ENCODE results near the gene ZNF283. TPM values are rescaled to one million over a fixed set of nuclear protein-coding genes. Genes with fewer than 3 reads are reported as not detected.
"Not testable (repeated sequence)": the region's sequence is repeated elsewhere in the genome, so short reads cannot be mapped to it uniquely, and the experiment has no call there.

ZNF283 gene
- total RNA-seq, 1 donor = 29.8 TPM

DNA sequence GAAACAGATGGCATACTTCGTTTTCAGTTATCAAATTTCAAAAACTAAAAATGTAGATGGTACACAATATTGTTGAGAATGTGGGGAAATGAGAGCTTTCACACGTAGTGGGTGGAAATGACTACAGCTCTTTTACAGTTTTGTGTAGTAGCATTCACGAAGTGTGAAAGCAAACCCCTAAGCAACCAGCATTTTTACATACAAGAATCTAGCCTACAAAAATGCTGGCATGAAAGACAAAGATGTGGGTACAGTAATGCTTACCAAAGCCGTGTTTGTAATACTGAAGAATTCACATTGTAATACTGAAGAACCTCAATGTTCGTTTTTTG lies 6.3 kb upstream of the ZNF283 start:
- no peak for DNase-seq (ENCODE audit: low read depth)
- peak overlapping the region; percentile 58 for H3K4me3 ChIP-seq (ENCODE audit: low read depth, low read length)
- TF ChIP-seq, protein P1, sequence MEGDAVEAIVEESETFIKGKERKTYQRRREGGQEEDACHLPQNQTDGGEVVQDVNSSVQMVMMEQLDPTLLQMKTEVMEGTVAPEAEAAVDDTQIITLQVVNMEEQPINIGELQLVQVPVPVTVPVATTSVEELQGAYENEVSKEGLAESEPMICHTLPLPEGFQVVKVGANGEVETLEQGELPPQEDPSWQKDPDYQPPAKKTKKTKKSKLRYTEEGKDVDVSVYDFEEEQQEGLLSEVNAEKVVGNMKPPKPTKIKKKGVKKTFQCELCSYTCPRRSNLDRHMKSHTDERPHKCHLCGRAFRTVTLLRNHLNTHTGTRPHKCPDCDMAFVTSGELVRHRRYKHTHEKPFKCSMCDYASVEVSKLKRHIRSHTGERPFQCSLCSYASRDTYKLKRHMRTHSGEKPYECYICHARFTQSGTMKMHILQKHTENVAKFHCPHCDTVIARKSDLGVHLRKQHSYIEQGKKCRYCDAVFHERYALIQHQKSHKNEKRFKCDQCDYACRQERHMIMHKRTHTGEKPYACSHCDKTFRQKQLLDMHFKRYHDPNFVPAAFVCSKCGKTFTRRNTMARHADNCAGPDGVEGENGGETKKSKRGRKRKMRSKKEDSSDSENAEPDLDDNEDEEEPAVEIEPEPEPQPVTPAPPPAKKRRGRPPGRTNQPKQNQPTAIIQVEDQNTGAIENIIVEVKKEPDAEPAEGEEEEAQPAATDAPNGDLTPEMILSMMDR (IDR thresholded peaks at IDR 0.05; ENCODE audit: insufficient read depth, low read depth, low read length) = no peak

DNA sequence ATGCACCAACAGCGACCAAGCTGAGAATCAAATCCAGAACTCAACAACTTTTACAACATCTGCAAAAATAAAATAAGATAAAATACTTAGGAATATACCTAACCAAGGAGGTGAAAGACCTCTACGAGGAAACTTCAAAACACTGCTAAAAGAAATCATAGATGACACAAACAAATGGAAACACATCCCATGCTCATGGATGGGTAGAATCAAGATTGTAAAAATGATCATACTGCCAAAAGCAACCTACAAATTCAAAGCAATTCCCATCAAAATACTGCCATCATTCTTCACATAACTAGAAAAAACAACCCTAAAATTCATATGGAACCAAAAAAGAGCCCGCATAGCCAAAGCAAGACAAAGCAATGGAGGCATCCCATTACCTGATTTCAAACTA lies 3.3 kb upstream of the ZNF283 start:
- not testable (repeated sequence) for H3K4me3 ChIP-seq (ENCODE audit: low read depth, low read length); DNase-seq (ENCODE audit: low read depth)

DNA sequence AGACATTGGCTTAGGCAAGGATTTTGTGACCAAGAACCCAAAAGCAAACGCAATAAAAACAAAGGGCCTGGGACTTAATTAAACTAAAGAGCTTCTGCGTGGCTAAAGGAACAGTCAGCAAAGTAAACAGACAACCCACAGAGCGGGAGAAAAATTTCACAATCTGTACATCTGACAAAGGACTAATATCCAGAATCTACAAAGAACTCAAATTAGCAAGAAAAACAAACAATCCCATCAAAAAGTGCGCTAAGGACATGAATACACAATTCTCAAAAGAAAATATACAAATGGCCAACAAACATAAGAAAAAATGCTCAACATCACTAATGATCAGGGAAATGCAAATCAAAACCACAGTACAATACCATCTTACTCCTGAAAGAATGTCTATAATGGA lies 2.5 kb upstream of the ZNF283 start:
- H3K4me3 ChIP-seq (ENCODE audit: low read depth, low read length) = not testable (repeated sequence)
- peak; percentile 3 for DNase-seq (ENCODE audit: low read depth)

DNA sequence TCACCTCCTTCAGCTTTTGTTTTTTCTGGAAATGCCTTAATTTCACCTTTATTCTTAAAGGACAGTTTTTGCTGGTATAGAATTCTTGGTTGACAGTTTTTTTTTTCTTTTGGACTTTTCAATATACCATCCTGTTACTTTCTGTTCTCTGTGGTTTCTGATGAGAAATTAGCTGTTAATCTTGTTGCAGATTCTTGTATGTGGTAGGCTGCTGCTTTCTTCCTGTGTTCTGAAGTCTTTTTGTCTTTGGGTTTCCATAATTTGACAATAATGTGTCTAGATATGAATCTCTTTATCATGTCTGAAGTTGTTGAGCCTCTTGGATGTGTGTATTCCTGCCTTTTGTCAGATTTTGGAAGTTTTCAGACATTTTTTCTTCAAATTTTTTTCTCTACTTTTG lies 12.0 kb downstream of the ZNF283 start:
- TF ChIP-seq, protein P1 (IDR thresholded peaks at IDR 0.05; ENCODE audit: insufficient read depth, low read depth, low read length) = no peak
- H3K4me3 ChIP-seq (ENCODE audit: low read depth, low read length) = no peak overlapping the region
- no peak for DNase-seq (ENCODE audit: low read depth)

DNA sequence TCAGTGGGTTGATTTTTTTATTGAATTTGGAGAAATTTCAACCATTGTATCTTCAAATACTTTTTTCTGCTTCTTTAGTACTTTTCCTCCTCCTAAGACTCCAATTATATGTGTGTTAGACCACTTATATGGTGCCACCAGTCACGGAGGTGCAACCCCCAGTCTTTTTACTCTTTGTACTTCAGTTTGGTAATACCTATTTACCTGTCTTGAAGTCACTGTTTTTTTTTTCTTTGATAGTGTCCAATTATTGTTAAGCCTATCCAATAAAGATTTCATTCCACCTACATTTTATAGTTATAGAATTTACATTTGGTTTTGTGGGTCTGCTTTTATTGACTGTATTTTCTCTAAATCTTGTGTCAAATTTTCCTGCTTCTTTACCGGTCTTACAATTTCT lies 14.9 kb downstream of the ZNF283 start:
- TF ChIP-seq, protein P1 (IDR thresholded peaks at IDR 0.05; ENCODE audit: insufficient read depth, low read depth, low read length) = no peak
- H3K4me3 ChIP-seq (ENCODE audit: low read depth, low read length) = no peak overlapping the region
- no peak for DNase-seq (ENCODE audit: low read depth)

DNA sequence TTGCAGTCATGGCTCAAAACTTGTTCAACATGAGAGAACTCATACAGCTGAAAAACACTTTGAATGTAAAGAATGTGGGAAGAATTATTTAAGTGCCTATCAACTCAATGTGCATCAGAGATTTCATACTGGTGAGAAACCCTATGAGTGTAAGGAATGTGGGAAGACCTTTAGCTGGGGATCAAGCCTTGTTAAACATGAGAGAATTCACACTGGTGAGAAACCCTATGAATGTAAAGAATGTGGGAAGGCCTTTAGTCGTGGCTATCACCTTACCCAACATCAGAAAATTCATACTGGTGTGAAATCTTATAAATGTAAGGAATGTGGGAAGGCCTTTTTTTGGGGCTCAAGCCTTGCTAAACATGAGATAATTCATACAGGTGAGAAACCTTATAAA lies 20.1 kb downstream of the ZNF283 start:
- DNase-seq (ENCODE audit: low read depth) = peak; percentile 2
- TF ChIP-seq, protein P1 (IDR thresholded peaks at IDR 0.05; ENCODE audit: insufficient read depth, low read depth, low read length) = no peak
- no peak overlapping the region for H3K4me3 ChIP-seq (ENCODE audit: low read depth, low read length)

DNA sequence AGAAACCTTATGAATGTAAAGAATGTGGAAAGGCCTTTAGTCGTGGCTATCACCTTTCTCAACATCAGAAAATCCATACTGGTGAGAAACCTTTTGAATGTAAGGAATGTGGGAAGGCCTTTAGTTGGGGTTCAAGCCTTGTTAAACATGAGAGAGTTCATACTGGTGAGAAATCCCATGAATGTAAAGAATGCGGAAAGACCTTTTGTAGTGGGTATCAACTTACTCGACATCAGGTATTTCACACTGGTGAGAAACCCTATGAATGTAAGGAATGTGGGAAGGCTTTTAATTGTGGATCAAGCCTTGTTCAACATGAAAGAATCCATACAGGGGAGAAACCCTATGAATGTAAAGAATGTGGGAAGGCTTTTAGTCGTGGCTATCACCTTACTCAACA lies 20.8 kb downstream of the ZNF283 start:
- no peak overlapping the region for H3K4me3 ChIP-seq (ENCODE audit: low read depth, low read length)
- no peak for DNase-seq (ENCODE audit: low read depth)
- TF ChIP-seq, protein P1 (IDR thresholded peaks at IDR 0.05; ENCODE audit: insufficient read depth, low read depth, low read length) = no peak

DNA sequence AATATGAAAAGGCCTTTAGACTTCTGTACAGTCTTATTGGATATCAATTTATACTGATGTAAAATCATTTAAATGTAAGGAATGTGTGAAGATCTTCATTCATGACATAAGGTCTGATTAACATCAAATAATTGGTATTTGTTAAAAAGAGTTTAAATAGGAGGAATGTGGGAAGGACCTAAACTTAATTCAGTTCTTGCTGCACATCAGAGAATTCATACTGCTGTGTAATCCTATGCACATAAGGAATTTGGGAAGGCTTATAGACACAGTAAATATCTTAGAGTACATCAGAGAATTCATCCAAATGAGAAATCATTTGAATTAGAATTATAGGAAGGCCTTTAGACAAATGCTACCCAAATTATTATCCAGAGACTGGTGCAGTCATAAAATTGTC lies 21.7 kb downstream of the ZNF283 start:
- TF ChIP-seq, protein P1 (IDR thresholded peaks at IDR 0.05; ENCODE audit: insufficient read depth, low read depth, low read length) = no peak
- DNase-seq (ENCODE audit: low read depth) = no peak
- no peak overlapping the region for H3K4me3 ChIP-seq (ENCODE audit: low read depth, low read length)
